Muscle layer of colon (tissue), 2 donors: Measurements from ENCODE around the gene SSH2.

Source experiments
- H3K27ac ChIP-seq: one replicate; pipeline ENCODE4 v1.7.0; 2013; ENCODE audit warnings: low read depth, mild to moderate bottlenecking, low read length, moderate library complexity
- H3K27me3 ChIP-seq, 2 donors: one replicate each; pipeline ENCODE4 v1.7.0; 2013; ENCODE audit warnings: low read length in 2 of 2, mild to moderate bottlenecking in 2 of 2; ENCODE audit not compliant: insufficient read depth in 2 of 2, control insufficient read depth in 1 of 2
- H3K36me3 ChIP-seq: one replicate; pipeline ENCODE4 v1.7.0; 2013; ENCODE audit warnings: mild to moderate bottlenecking, low read length; ENCODE audit not compliant: insufficient read depth
- H3K4me1 ChIP-seq: one replicate; pipeline ENCODE4 v1.7.0; 2013; ENCODE audit warnings: mild to moderate bottlenecking, low read length; ENCODE audit not compliant: insufficient read depth
- H3K4me3 ChIP-seq, 2 donors: one replicate each; pipeline ENCODE4 v1.7.0; 2013; ENCODE audit warnings: low read length in 2 of 2, low read depth in 1 of 2, mild to moderate bottlenecking in 1 of 2, moderate library complexity in 1 of 2
- H3K9ac ChIP-seq: one replicate; pipeline ENCODE4 v1.7.0; 2013; ENCODE audit warnings: low read length
- H3K9me3 ChIP-seq: one replicate; pipeline ENCODE4 v1.7.0; 2013; ENCODE audit warnings: mild to moderate bottlenecking, low read length
- donor health status: abdominal sarcoma.
- donor health status: Adenocarcinoma of cecum.

The SSH2 gene

GRCh38 chr17:29846298-29846697 is 83.7 kb downstream of the SSH2 start:
- Histone ChIP-seq H3K9me3 (no peaks in the 10 kb centered on the region), H3K4me1 (no peaks in the 10 kb centered on the region), H3K27ac (no peak overlapping the region), H3K9ac (no peak overlapping the region), H3K27me3 (no peaks in the 10 kb centered on the region), H3K36me3 (no peaks in the 10 kb centered on the region), H3K4me3 (no peak overlapping the region)

- Histone ChIP-seq H3K36me3 (no peaks in the 10 kb centered on the region), H3K27ac (no peak overlapping the region), H3K4me1 (no peaks in the 10 kb centered on the region), H3K27me3 (no peaks in the 10 kb centered on the region), H3K9me3 (no peaks in the 10 kb centered on the region), H3K4me3 (no peak overlapping the region), H3K9ac (no peak overlapping the region)
Measured at GRCh38 chr17:29844339-29845048, 85.5 kb downstream of the SSH2 start.

GRCh38 chr17:29840884-29841283 is 89.1 kb downstream of the SSH2 start:
- no peaks in the 10 kb centered on the region for H3K36me3 ChIP-seq
- H3K27me3 ChIP-seq, result no peaks in the 10 kb centered on the region
- H3K9me3 ChIP-seq, result no peaks in the 10 kb centered on the region
- no peak overlapping the region for H3K27ac ChIP-seq
- no peak overlapping the region for H3K9ac ChIP-seq
- H3K4me1 ChIP-seq, result no peaks in the 10 kb centered on the region
- no peak overlapping the region for H3K4me3 ChIP-seq

- H3K9ac ChIP-seq, result no peak overlapping the region
- no peaks in the 10 kb centered on the region for H3K9me3 ChIP-seq
- H3K4me1 ChIP-seq, result no peaks in the 10 kb centered on the region
- H3K27me3 ChIP-seq, result no peaks in the 10 kb centered on the region
- H3K4me3 ChIP-seq, result no peak overlapping the region
- H3K36me3 ChIP-seq, result no peaks in the 10 kb centered on the region
- no peak overlapping the region for H3K27ac ChIP-seq
Measured at GRCh38 chr17:29839656-29840055, 90.4 kb downstream of the SSH2 start.

- no peak overlapping the region for H3K27ac ChIP-seq
- no peaks in the 10 kb centered on the region for H3K9me3 ChIP-seq
- H3K9ac ChIP-seq, result no peak overlapping the region
- H3K4me3 ChIP-seq, result no peak overlapping the region
- H3K4me1 ChIP-seq, result no peaks in the 10 kb centered on the region
- H3K27me3 ChIP-seq, result no peaks in the 10 kb centered on the region
- no peaks in the 10 kb centered on the region for H3K36me3 ChIP-seq
Measured at GRCh38 chr17:29838961-29839360, 91.1 kb downstream of the SSH2 start.

GRCh38 chr17:29837531-29837930 is 92.5 kb downstream of the SSH2 start:
- Histone ChIP-seq H3K9ac (no peak overlapping the region), H3K4me3 (no peak overlapping the region), H3K27ac (no peak overlapping the region), H3K9me3 (no peaks in the 10 kb centered on the region), H3K27me3 (no peaks in the 10 kb centered on the region), H3K4me1 (no peaks in the 10 kb centered on the region), H3K36me3 (no peaks in the 10 kb centered on the region)

- H3K9ac ChIP-seq, result no peak overlapping the region
- no peaks in the 10 kb centered on the region for H3K27me3 ChIP-seq
- H3K9me3 ChIP-seq, result no peaks in the 10 kb centered on the region
- H3K27ac ChIP-seq, result no peak overlapping the region
- H3K4me3 ChIP-seq, result no peak overlapping the region
- H3K36me3 ChIP-seq, result no peaks in the 10 kb centered on the region
- H3K4me1 ChIP-seq, result no peaks in the 10 kb centered on the region
Measured at GRCh38 chr17:29836643-29837042, 93.4 kb downstream of the SSH2 start.

GRCh38 chr17:29835435-29836351 is 94.3 kb downstream of the SSH2 start:
- Histone ChIP-seq H3K4me1 (no peaks in the 10 kb centered on the region), H3K27me3 (no peaks in the 10 kb centered on the region), H3K4me3 (no peak overlapping the region), H3K9me3 (no peaks in the 10 kb centered on the region), H3K9ac (no peak overlapping the region), H3K36me3 (no peaks in the 10 kb centered on the region), H3K27ac (no peak overlapping the region)

- no peaks in the 10 kb centered on the region for H3K9me3 ChIP-seq
- no peaks in the 10 kb centered on the region for H3K27me3 ChIP-seq
- no peaks in the 10 kb centered on the region for H3K4me1 ChIP-seq
- no peaks in the 10 kb centered on the region for H3K36me3 ChIP-seq
- H3K9ac ChIP-seq, result no peak overlapping the region
- H3K4me3 ChIP-seq, result no peak overlapping the region
- no peak overlapping the region for H3K27ac ChIP-seq
Measured at GRCh38 chr17:29833801-29834200, 96.2 kb downstream of the SSH2 start.

GRCh38 chr17:29828676-29829284 is 101.2 kb downstream of the SSH2 start:
- H3K27ac ChIP-seq, result no peak overlapping the region
- H3K27me3 ChIP-seq, result no peaks in the 10 kb centered on the region
- no peaks in the 10 kb centered on the region for H3K36me3 ChIP-seq
- no peaks in the 10 kb centered on the region for H3K4me1 ChIP-seq
- no peak overlapping the region for H3K9ac ChIP-seq
- H3K9me3 ChIP-seq, result no peaks in the 10 kb centered on the region
- no peak overlapping the region for H3K4me3 ChIP-seq

GRCh38 chr17:29827179-29827578 is 102.8 kb downstream of the SSH2 start:
- no peaks in the 10 kb centered on the region for H3K36me3 ChIP-seq
- H3K4me3 ChIP-seq, result no peak overlapping the region
- no peak overlapping the region for H3K27ac ChIP-seq
- H3K4me1 ChIP-seq, result no peaks in the 10 kb centered on the region
- no peaks in the 10 kb centered on the region for H3K27me3 ChIP-seq
- no peak overlapping the region for H3K9ac ChIP-seq
- H3K9me3 ChIP-seq, result no peaks in the 10 kb centered on the region
